KOPT-K1 (cell line): ENCODE measurements around the gene SHISA5.

ENCODE experiments used
- H3K27ac ChIP-seq: fragments of 200-600 bp; sonication (generic); 2 replicates; pipeline ENCODE4 v1.5.1; 2016; ENCODE audit warnings: antibody characterized with exemption, mild to moderate bottlenecking, low read depth, low read length; ENCODE audit not compliant: poor library complexity, severe bottlenecking
- H3K36me3 ChIP-seq: fragments of 200-600 bp; sonication (generic); 2 replicates; pipeline ENCODE4 v1.5.1; 2017; ENCODE audit warnings: antibody characterized with exemption, mild to moderate bottlenecking, low read length, moderate library complexity; ENCODE audit not compliant: insufficient read depth
- H3K9me3 ChIP-seq: fragments of 200-600 bp; sonication (generic); 2 replicates; pipeline ENCODE4 v1.5.1; 2017; ENCODE audit warnings: antibody characterized with exemption, low read length, mild to moderate bottlenecking; ENCODE audit not compliant: insufficient read depth, poor library complexity, severe bottlenecking

SHISA5 gene

DNA sequence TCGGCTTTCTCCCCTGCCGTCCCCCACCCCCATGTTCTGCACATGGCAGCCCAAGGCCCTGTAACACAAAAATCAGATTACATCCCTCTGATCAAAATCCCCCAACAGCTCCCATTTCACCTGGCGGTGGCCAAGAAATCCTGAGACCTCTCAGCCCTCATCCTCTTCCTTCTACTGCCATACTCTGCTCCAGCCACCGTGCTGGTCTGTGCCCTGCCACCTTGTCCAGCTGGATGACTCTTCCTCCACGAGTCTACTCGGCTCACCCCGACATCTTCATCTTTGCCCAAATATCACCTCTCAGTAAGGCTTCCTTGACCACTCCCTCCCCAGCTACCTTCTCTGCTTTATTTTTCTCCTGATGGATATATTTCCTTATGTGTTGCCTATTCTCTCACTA is 67.1 kb downstream of the SHISA5 start:
- Histone ChIP-seq H3K27ac (no peak overlapping the region), H3K36me3 (peaks cover 28% of the 10 kb centered on the region), H3K9me3 (no peaks in the 10 kb centered on the region)

DNA sequence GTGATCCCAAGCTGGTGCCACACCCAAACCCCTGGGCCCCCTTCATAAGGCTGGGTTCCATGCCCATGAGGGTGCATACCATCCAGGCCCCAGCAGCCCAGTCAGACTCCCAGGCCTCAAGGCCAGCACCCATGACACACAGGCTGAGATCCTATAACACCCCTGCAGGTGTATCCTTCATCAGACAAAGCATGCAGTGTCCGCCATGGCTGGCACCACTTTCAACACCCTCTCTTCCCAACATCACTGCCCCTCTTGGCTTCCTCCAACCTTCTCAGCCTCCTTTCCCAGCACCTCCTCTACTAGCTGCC is 67.5 kb downstream of the SHISA5 start:
- Histone ChIP-seq H3K27ac (no peak overlapping the region), H3K9me3 (no peaks in the 10 kb centered on the region), H3K36me3 (peaks cover 24% of the 10 kb centered on the region)

DNA sequence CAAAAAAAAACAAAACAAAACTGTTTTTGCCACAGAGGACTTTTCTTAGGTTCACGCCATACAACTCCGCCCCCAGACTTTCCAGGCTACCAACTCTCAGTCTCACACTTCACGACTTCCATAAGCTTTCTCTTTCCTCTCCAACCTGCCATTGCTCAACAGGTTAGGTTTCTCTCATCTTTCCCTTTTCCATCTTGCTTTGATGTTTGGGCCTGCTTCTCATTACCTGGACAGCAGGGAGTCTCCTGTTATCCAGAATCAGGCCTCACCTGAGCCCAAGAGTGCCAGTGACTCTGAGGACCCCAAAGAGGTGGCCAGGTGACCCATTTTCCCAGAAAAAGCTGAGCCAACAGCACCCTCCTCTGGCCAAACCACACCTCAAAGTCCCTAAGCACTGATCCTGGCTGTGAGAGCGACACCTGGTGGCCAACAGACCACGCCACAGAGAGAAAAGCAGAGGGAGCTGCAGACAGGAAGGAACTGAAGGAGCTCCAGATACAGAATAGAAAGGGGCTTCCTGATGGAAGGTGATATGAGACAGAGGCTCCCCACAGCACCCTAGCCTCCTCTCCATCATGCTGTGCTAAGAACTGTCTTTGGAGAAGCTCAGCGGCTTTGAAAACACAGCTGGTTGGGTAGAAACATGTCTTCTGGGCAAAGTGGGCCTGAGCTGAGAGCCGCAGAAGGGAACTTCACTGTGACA is 68.0 kb downstream of the SHISA5 start:
- Histone ChIP-seq H3K27ac (no peak overlapping the region), H3K36me3 (peaks cover 23% of the 10 kb centered on the region)

DNA sequence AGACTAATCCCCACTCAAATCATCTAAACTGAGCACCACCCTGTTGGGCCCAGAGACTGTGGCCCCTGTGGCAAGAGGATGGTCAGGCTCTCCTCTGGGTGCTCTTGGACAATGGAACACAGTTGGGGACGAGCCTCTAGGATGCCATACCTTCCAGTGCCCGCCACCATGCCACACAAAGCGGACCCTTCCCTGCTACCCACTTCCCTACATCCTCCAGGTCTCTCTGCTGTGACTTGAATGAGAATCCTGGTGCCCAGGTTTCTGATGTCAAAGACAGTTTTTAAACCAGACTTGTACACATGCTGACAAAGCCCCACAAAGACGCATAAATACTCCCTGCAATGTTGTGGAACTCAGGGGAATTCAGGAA is 68.8 kb downstream of the SHISA5 start:
- Histone ChIP-seq H3K27ac (no peak overlapping the region), H3K36me3 (peaks cover 23% of the 10 kb centered on the region), H3K9me3 (no peaks in the 10 kb centered on the region)

More for the DNA sequence above, 68.0 kb downstream of the SHISA5 start:
- H3K9me3 ChIP-seq: no peaks in the 10 kb centered on the region

DNA sequence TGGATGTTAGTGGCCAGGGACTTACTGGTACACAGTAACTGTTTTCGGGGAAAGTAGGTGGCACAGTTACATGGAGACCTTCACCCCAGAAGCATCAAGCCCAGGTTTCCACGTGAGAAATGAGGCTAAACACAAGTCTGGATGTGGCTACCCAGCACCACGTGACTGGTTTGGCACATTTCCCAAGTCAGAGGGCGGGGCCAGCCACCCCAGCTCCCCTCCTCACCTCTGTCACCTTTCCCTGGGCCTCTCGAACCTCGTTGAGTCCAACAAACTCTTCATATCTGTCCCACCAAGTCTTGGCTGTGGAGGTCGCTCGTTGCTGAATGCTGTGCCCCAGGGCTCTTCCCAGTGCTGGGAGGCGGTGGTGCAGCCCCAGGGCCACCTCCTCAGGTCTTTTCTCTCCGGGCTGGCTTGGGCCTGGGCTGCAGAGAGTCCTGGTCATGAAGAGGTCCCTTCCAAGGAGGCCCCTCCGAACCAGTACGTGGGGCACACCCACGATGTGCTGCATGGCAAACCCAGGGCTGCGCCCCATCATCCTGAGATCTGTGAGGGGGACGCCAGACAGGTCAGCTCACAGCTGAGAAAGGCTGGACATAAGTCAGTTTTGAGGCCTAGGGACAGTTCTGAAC is 69.3 kb downstream of the SHISA5 start:
- H3K27ac ChIP-seq: no peak overlapping the region

DNA sequence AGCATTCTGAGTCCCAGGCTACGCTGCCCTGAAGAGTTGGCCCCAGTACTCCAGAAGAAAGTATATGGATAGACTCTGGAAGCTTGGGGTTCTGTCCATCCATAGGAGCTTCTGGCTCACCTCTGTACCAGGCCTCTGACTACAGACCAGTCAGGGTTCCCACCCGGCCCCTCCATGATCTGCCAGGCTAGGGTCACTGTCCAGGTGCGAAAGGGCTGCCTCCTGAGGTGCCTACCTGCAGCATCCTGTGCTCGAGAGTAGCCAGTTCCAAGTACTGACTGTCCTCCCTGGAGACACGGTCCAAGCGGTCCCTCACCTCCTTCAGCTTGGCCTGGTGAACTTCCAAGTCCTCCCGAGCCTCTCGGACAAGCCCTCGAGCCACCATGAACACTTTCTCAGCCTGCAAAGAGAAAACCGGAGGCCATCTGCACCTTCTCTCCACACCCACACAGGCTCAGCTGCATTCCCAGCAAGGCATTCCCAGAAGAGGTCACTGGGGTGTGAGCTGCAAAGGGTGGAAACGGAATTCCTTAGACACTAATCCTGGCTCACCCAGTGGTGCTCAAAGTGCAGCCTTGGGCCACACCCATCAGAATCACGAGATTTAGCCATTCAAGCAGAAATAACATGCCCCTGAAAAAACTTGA is 70.4 kb downstream of the SHISA5 start:
- peaks cover 23% of the 10 kb centered on the region for H3K36me3 ChIP-seq
- H3K9me3 ChIP-seq: no peaks in the 10 kb centered on the region
- no peak overlapping the region for H3K27ac ChIP-seq

More for the DNA sequence above, 69.3 kb downstream of the SHISA5 start:
- peaks cover 23% of the 10 kb centered on the region for H3K36me3 ChIP-seq
- H3K9me3 ChIP-seq: no peaks in the 10 kb centered on the region

DNA sequence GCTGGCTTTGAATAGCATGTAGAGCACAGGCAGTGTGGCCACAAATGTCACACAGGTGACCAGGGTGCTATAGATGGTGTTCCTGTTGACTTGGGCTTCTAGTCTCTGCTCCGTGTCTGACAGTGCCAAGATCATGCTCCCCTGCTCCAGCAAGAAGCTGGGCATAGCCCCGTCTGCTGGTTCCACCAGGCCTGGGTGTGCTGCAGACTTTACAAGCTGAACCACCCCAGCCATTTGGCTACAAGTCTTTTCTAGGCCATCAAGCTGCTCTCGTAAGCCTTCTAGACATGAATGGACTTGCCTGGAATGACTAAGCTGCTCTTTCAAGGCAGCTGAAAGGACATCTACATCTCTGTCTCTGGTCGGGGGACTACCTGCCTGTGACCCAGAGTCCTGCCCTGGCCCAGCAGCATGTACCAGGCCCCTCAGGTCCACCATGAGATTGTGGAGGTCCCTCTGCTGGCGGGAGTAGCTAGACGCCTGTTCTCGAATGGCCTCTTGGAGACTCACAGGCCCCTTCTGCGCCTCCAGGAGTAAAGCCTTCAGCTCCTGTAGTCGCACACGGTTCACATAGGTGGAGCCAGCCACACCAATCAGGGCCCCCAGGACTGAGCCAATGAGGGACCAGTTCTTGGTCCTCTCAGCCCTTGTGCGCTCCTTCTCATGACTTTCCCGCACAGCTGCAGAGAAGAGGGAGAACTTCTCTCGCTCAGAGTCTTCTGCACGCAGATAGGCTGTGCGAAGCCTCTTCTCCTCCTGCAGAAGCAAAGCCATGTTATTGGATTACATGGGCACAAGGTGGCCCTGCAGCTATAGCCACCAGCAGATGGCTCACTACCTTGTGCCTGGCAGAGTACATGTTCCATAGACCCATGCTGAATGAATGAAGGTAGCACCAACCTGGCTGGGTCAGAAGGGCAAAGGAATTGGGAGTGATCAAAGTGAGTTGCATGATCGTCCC is 71.3 kb downstream of the SHISA5 start:
- Histone ChIP-seq H3K9me3 (no peaks in the 10 kb centered on the region), H3K27ac (no peak overlapping the region), H3K36me3 (peaks cover 23% of the 10 kb centered on the region)

DNA sequence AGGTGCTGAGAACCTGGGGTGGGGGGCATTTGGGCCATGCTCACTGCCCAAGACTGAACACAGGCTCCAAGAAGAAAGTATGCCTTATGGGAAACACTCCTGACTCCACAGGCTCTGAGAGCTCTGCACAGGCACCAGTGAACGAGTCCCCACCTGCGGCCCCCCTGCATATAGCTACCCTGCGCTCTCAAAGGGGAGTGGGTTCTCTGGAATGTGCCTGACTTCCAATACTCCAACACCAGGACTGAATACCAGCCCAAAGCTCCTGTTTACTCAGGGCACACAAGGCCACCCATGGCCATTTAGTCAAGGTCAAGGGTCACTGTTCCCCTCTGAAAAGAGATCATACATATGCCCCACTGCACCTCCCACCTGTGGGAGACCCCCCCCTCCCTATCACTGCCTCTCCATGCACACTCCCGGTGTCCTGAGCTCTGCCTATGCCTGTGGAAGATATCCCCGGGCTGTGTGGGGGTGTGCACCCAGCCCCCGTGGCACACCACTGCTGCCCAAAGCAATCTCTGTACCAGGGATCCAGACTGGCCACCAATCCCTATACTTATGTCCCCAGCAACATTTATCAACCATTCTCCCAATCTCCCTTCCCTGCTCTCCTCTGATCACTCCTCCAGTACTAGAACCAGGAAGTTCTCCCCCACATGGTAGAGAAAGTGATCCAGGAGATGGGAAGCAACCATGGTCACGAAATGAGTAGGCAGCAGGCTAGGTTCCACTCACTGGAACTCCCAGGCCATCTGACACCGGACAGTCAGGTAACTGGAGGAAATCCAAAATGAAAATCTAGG is 72.5 kb downstream of the SHISA5 start:
- Histone ChIP-seq H3K9me3 (no peaks in the 10 kb centered on the region), H3K36me3 (peaks cover 23% of the 10 kb centered on the region), H3K27ac (no peak overlapping the region)

DNA sequence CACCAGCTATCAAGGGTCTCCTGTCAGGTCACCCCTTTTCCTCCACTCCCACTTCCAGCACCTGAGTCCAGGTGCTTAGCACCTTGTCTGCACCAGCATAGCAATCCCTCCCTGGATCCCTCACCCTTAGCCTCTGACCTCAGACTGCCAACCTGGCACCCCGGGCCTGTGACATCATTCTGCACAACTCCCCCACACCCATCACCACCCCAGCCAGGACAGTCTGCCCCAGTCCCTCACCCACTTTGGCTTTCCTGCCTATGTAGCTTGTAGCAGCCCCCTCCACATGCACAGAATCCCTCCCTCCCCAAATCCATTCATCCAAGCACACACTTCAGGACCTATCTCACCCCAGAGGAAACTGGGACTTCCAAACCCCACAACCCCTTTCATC is 73.3 kb downstream of the SHISA5 start:
- H3K36me3 ChIP-seq: peaks cover 23% of the 10 kb centered on the region
- no peak overlapping the region for H3K27ac ChIP-seq
- H3K9me3 ChIP-seq: no peaks in the 10 kb centered on the region

DNA sequence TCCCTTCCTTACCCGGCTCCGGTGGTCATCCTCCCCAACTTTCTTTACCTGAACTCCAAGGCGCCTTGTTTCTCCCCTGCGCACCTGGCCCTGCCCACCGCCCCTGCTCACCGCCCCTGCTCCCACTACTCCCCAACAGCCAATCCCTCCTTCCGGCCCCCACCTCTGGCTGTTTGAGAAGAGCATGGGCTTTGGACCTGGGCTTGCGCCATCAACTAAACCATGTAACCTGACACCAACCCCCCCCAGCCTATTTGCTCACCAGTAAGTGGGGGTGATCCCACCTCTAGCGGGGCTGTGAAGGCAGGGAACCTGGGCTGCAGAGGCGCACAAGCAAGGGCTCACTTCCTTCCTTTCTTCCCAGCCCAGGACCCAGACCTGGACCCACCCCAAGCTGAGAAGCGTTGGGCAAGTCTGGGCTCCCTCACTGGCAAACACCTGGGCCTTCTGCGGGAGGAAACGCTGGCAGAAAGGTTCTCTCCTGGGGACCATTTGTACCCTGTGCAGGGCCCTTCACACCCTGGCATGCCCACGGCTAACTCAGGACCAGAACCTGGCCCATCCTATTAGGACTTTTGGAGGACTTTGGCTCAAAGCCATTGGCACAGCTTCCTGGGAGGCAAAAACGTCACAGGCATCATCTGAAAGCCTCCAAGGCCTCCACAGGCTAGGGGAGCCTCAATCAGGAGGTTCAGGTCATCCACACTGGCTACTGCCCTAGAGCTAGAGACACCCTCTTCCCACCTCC is 73.8 kb downstream of the SHISA5 start, which contains the start of gene PLXNB1:
TSS of gene PLXNB1 (minus strand) at position 127 of the 748 bp plus-strand sequence. CDS start 5,475 bp downstream, outside the sequence.
- no peak within 1 kb of the TSS for H3K27ac ChIP-seq
- no peaks in the 10 kb centered on the region for H3K9me3 ChIP-seq
- H3K36me3 ChIP-seq: peaks cover 23% of the 10 kb centered on the region

DNA sequence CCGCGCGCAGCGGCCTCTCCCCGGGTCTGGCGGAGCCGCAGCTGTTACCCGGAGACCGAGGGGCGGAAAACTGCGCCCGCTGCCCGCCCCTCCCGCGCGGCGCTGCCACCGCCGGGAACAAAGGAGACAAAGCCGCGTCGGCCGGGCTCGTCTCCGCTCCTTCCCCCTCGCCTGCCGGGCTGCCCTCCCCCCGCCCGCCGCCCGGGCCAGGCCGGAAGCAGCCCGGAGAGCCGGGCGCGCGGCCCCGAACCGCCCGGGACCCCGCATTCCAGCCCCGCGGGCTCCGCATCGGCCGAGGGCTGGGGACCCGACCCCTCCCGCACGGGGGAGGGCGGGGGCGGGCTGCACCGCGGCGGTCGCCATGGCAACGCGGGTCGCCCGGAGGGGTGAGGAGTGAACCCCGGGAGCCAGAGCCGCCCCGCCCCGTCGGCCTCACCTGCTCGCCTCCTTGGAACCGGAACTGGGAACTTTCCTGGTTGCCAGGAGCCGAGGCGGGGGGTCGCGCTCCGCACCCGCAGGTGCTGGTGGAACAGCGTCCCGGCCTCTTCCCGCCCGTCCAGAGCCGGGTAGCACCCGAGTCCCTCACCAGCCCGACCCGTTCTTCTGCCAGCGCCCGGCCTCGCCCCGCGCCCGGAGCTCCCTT is 74.5 kb downstream of the SHISA5 start:
- Histone ChIP-seq H3K27ac (no peak overlapping the region), H3K36me3 (peaks cover 23% of the 10 kb centered on the region), H3K9me3 (no peaks in the 10 kb centered on the region)

DNA sequence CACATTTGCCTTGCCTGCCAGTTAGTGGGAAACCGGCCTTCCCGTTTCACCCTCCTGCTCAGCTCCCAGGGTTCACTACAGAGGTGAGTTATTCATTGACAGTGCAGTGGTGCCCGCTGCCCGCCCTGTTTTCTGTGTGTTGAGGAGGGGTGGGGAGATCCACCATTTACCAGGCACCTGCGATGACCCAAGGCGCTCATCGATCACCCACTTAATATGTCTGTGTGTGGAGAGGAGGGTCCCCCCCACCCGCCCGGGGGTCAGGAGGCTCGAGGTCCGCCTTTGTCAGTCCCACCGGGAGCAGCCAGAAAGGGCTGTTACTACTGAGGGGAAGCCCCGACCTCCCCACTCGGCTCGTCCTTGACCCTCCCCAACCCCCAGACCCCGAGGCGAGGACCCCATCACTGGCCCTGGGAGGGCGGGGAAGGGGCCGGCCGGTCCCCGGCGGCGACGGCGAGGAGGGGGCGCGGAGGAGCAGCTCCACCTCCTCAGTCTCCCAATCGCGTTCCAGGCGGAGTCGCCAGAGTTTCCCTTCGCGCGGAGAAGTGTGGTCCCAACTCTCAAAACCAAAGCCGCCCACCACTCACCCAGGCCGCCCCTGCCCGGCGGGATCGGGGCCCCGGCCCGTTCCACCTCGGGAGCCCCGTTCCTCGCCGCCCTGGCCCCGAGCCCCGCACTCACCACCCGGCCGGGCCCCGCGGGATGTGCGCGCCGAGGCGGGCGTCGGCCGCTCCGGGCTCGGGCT is 75.2 kb downstream of the SHISA5 start:
- Histone ChIP-seq H3K9me3 (no peaks in the 10 kb centered on the region), H3K27ac (no peak overlapping the region), H3K36me3 (peaks cover 17% of the 10 kb centered on the region)

DNA sequence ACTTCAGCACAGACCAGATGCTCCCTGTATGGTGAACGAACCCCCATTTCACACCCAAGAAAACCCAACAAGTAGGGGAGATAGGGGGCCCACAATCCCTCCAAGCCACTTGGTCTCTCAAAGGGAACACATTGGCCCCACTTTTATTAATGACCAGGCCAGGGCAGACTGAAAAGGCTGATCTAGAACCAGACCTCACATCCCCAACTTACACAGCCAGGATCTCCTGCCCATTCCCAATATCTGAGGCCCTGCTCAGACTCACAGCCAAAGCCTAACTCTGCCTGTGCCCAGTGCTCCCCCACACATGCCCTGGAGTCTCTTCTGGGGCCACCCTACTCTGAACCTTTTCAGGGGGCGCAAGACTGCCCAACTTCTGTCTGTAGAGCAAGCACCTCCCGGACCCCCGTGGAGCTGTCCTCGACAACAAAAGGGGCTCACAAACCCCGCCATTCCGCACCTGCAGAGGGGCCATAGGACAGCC is 75.8 kb downstream of the SHISA5 start:
- Histone ChIP-seq H3K36me3 (peaks cover 11% of the 10 kb centered on the region), H3K27ac (no peak overlapping the region), H3K9me3 (no peaks in the 10 kb centered on the region)
